Neural progenitor cell (in vitro differentiated cells): ENCODE results near the gene REEP1. TPM values are rescaled to one million over a fixed set of nuclear protein-coding genes. Genes with fewer than 3 reads are reported as not detected.

Experiments
- DNase-seq: peaks from one replicate; pipeline ENCODE4 v3.0.0-alpha.2; 2016; ENCODE audit warnings: low spot score
- H2AFZ ChIP-seq: fragments of 200-600 bp; sonication (generic); replicated peaks from 2 replicates; pipeline ENCODE4 v1.6.1; 2016; ENCODE audit warnings: antibody characterized with exemption
- H3F3A ChIP-seq: fragments of 200-600 bp; sonication (generic); 2 replicates; pipeline ENCODE4 v1.6.1; 2016; ENCODE audit warnings: antibody characterized with exemption, low read depth
- H3K27ac ChIP-seq: fragments of 200-600 bp; sonication (generic); 2 replicates; pipeline ENCODE4 v1.5.1; 2016; ENCODE audit warnings: mild to moderate bottlenecking
- H3K27me3 ChIP-seq: fragments of 200-600 bp; sonication (generic); 2 replicates; pipeline ENCODE4 v1.6.1; 2016; ENCODE audit warnings: mild to moderate bottlenecking, moderate library complexity
- H3K36me3 ChIP-seq: fragments of 200-600 bp; sonication (generic); 2 replicates; pipeline ENCODE4 v1.5.1; 2016
- H3K4me1 ChIP-seq: fragments of 200-600 bp; sonication (generic); 2 replicates; pipeline ENCODE4 v1.6.1; 2016; ENCODE audit warnings: mixed run types
- H3K4me2 ChIP-seq: fragments of 200-600 bp; sonication (generic); 2 replicates; pipeline ENCODE4 v1.6.1; 2016
- H3K4me3 ChIP-seq: fragments of 200-600 bp; sonication (generic); 2 replicates; pipeline ENCODE4 v1.5.1; 2016
- H3K79me2 ChIP-seq: fragments of 200-600 bp; sonication (generic); 2 replicates; pipeline ENCODE4 v1.6.1; 2016; ENCODE audit warnings: low read depth
- H3K9ac ChIP-seq: fragments of 200-600 bp; sonication (generic); 2 replicates; pipeline ENCODE4 v1.6.1; 2016
- H3K9me3 ChIP-seq: fragments of 200-600 bp; sonication (generic); 2 replicates; pipeline ENCODE4 v1.5.1; 2016; ENCODE audit warnings: low read depth
- H4K20me1 ChIP-seq: fragments of 200-600 bp; sonication (generic); 2 replicates; pipeline ENCODE4 v1.6.1; 2016; ENCODE audit warnings: low read depth
- H3K27ac Mint-ChIP-seq: 3 replicates; pipeline ENCODE4 v1.8.0; 2021; ENCODE audit warnings: mixed read lengths
- H3K27me3 Mint-ChIP-seq: 2 replicates; pipeline ENCODE4 v1.8.0; 2022; ENCODE audit warnings: low read depth, mild to moderate bottlenecking, inconsistent platforms, moderate library complexity, mixed read lengths; ENCODE audit not compliant: insufficient read depth
- H3K36me3 Mint-ChIP-seq: 3 replicates; pipeline ENCODE4 v1.8.0; 2021; ENCODE audit warnings: mixed read lengths
- H3K4me1 Mint-ChIP-seq: 3 replicates; pipeline ENCODE4 v1.8.0; 2021; ENCODE audit warnings: mixed read lengths
- H3K4me3 Mint-ChIP-seq: 3 replicates; pipeline ENCODE4 v1.8.0; 2021; ENCODE audit warnings: mild to moderate bottlenecking, moderate library complexity, mixed read lengths
- H3K9me3 Mint-ChIP-seq: 3 replicates; pipeline ENCODE4 v1.8.0; 2020; ENCODE audit warnings: mixed read lengths
- EZH2 ChIP-seq: fragments of 200-600 bp; sonication (generic); IDR thresholded peaks from 2 replicates; pipeline ENCODE4 v1.6.1; 2017; ENCODE audit warnings: antibody characterized with exemption, mild to moderate bottlenecking, moderate library complexity
- EZH2phosphoT487 ChIP-seq: fragments of 200-600 bp; sonication (generic); IDR thresholded peaks from 2 replicates; pipeline ENCODE4 v1.6.1; 2017; ENCODE audit warnings: antibody characterized with exemption
- total RNA-seq: library from RNA; depleted of rRNA; stranded (reverse); fragments of >200 nt; gene quantifications from 2 replicates; pipeline ENCODE4 v1.2.3, GENCODE V29; 2015; ENCODE audit warnings: low replicate concordance
- TF ChIP-seq, protein P1 (sequence below): fragments of 200-600 bp; sonication (generic); IDR thresholded peaks from 2 replicates; pipeline ENCODE4 v1.5.1; 2017; ENCODE audit warnings: antibody characterized with exemption, mild to moderate bottlenecking

REEP1 gene
- total RNA-seq, 1 donor from 2014 or later: 0.88 TPM

DNA sequence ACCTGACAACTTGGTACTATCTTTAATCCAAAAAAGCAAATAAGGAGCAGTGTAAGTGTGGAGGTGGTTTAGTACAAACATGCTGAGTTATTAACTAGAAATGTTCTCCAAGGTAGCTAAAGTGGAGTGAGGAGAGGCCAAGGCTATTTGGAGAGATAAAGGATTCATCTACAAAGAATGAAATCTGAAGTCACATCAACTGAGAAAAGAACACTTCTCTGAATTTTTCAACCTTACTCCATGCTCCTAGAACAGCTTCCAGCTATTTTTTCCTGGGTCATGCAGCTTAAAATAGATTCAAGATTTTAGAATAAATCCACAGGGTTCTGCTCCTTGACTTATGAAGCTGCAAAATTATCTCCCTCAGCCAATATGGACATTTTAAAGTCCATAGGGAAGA, 160.8 kb downstream of the REEP1 start:
- H3K4me1 Mint-ChIP-seq: no peaks in the 10 kb centered on the region
- H3K36me3 Mint-ChIP-seq: peaks cover 18% of the 10 kb centered on the region
- H3K27ac ChIP-seq: no peak overlapping the region

DNA sequence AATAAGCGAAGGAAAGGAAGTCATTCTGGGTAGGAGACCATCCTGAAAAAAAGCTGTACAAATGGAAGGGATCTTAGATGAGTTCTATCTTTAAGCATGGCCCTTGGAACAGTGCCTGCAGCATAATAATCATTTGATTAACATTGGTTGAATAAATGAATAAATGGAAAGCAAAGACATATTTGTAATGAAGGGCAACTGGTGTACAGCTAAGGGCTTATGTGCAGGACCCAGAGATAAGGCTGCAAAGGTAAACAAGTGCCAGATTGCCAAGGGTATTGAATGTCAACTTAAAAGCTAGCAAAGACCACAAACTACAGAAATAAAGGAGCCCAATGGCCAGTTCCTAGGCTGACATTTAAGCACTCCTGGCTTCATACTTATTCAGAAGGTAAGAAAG, 161.6 kb downstream of the REEP1 start:
- Histone ChIP-seq H3K4me3 (no peak overlapping the region), H3F3A (no peaks in the 10 kb centered on the region), H3K9me3 (no peaks in the 10 kb centered on the region), H3K4me2 (no peak overlapping the region), H3K9ac (no peak overlapping the region), H3K79me2 (peaks cover 5% of the 10 kb centered on the region), H4K20me1 (peaks cover 8% of the 10 kb centered on the region), H3K27ac (no peak overlapping the region), H3K4me1 (no peaks in the 10 kb centered on the region), H2AFZ (no peak overlapping the region), H3K36me3 (peaks cover 12% of the 10 kb centered on the region), H3K27me3 (no peaks in the 10 kb centered on the region)
- H3K4me1 Mint-ChIP-seq: no peaks in the 10 kb centered on the region
- H3K27ac Mint-ChIP-seq: no peak overlapping the region
- H3K27me3 Mint-ChIP-seq: no peaks in the 10 kb centered on the region
- H3K9me3 Mint-ChIP-seq: no peaks in the 10 kb centered on the region
- peaks cover 18% of the 10 kb centered on the region for H3K36me3 Mint-ChIP-seq
- DNase-seq: no peak
- no peak overlapping the region for H3K4me3 Mint-ChIP-seq
- TF ChIP-seq EZH2 (no peak), EZH2phosphoT487 (no peak)
- TF ChIP-seq, protein P1, sequence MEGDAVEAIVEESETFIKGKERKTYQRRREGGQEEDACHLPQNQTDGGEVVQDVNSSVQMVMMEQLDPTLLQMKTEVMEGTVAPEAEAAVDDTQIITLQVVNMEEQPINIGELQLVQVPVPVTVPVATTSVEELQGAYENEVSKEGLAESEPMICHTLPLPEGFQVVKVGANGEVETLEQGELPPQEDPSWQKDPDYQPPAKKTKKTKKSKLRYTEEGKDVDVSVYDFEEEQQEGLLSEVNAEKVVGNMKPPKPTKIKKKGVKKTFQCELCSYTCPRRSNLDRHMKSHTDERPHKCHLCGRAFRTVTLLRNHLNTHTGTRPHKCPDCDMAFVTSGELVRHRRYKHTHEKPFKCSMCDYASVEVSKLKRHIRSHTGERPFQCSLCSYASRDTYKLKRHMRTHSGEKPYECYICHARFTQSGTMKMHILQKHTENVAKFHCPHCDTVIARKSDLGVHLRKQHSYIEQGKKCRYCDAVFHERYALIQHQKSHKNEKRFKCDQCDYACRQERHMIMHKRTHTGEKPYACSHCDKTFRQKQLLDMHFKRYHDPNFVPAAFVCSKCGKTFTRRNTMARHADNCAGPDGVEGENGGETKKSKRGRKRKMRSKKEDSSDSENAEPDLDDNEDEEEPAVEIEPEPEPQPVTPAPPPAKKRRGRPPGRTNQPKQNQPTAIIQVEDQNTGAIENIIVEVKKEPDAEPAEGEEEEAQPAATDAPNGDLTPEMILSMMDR: no peak

More for the DNA sequence above, 160.8 kb downstream of the REEP1 start:
- Mint-ChIP-seq H3K27me3 (no peaks in the 10 kb centered on the region), H3K4me3 (no peak overlapping the region), H3K9me3 (no peaks in the 10 kb centered on the region), H3K27ac (no peak overlapping the region)
- H3K27me3 ChIP-seq: no peaks in the 10 kb centered on the region
- no peaks in the 10 kb centered on the region for H3K4me1 ChIP-seq
- TF ChIP-seq, protein P1: no peak
- no peak overlapping the region for H3K4me3 ChIP-seq
- H4K20me1 ChIP-seq: peaks cover 13% of the 10 kb centered on the region
- DNase-seq: no peak
- H3K79me2 ChIP-seq: peaks cover 12% of the 10 kb centered on the region
- no peaks in the 10 kb centered on the region for H3K9me3 ChIP-seq
- H3K9ac ChIP-seq: no peak overlapping the region
- H2AFZ ChIP-seq: no peak overlapping the region
- H3F3A ChIP-seq: no peaks in the 10 kb centered on the region
- H3K4me2 ChIP-seq: no peak overlapping the region
- H3K36me3 ChIP-seq: peaks cover 10% of the 10 kb centered on the region

DNA sequence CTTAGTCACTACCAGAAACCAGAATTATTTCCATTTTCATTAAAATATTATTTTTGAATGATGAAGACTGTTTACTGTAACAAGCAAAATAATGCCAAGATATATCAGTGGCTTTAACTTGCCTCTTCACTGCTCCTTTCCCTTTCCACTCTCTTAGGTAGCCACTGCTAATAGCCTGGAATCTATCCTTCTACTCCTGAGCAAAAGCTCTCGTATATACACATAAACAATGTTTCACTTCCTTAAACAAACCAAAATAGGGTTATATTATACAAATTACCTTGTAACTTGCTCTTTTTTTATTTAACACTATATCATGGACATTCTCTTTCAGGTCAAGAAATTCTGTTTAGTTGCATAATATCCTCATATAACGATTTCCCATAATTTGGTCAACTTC, 163.0 kb downstream of the REEP1 start:
- no peak overlapping the region for H3K27ac Mint-ChIP-seq
- Histone ChIP-seq H3K4me2 (no peak overlapping the region), H3K27ac (peak overlapping the region; percentile 37), H3K9ac (peak overlapping the region; percentile 20), H3K79me2 (no peaks in the 10 kb centered on the region), H2AFZ (no peak overlapping the region), H3K36me3 (peaks cover 17% of the 10 kb centered on the region), H3K27me3 (no peaks in the 10 kb centered on the region), H3F3A (no peaks in the 10 kb centered on the region), H4K20me1 (peaks cover 8% of the 10 kb centered on the region), H3K9me3 (no peaks in the 10 kb centered on the region), H3K4me3 (no peak overlapping the region), H3K4me1 (no peaks in the 10 kb centered on the region)
- H3K9me3 Mint-ChIP-seq: no peaks in the 10 kb centered on the region
- H3K4me3 Mint-ChIP-seq: no peak overlapping the region
- no peaks in the 10 kb centered on the region for H3K4me1 Mint-ChIP-seq
- H3K27me3 Mint-ChIP-seq: no peaks in the 10 kb centered on the region
- H3K36me3 Mint-ChIP-seq: peaks cover 15% of the 10 kb centered on the region
- TF ChIP-seq EZH2 (no peak), EZH2phosphoT487 (no peak)
- TF ChIP-seq, protein P1: no peak
- DNase-seq: no peak
